Gastrocnemius medialis (tissue), 4 donors: ENCODE measurements around the gene FHOD3.

Source experiments
- CTCF ChIP-seq, 5 experiments: fragments of 450-650 bp in 3 of 5; fragments of 200-600 bp in 2 of 5; sonication (generic) in 2 of 5; IDR thresholded peaks in 4 of 5; conservative IDR thresholded peaks in 1 of 5; 1 replicate in 4 of 5; 2 replicates in 1 of 5; pipeline ENCODE4 v1.5.1; 2016 to 2019; ENCODE audit warnings: antibody characterized with exemption in 5 of 5, mild to moderate bottlenecking in 3 of 5, moderate library complexity in 3 of 5
- POLR2A ChIP-seq, 2 donors: fragments of 450-650 bp; IDR thresholded peaks; one replicate each; pipeline ENCODE4 v1.6.1; 2017; ENCODE audit warnings: antibody characterized with exemption in 2 of 2, mild to moderate bottlenecking in 2 of 2, moderate library complexity in 2 of 2

- TF ChIP-seq CTCF (IDR thresholded peaks at IDR 0.05 in 4 of 5, conservative IDR thresholded peaks at IDR 0.05 in 1 of 5): no peak
- no peak for TF ChIP-seq POLR2A (IDR thresholded peaks at IDR 0.05)
Measured at GRCh38 chr18:36792634-36793283, 495.2 kb downstream of the FHOD3 start.
